IPS-15b (cell line): ENCODE measurements around the gene HSPA1A.
"Not testable (repeated sequence)": the region's sequence is repeated elsewhere in the genome, so short reads cannot be mapped to it uniquely, and the experiment has no call there.

Experiments used
- H3K27me3 ChIP-seq: one replicate; pipeline ENCODE4 v1.6.1; 2013; ENCODE audit warnings: low read length; ENCODE audit not compliant: control insufficient read depth, insufficient read depth
- H3K36me3 ChIP-seq: one replicate; pipeline ENCODE4 v1.6.1; 2013; ENCODE audit warnings: low read length; ENCODE audit not compliant: control insufficient read depth, insufficient read depth
- H3K4me1 ChIP-seq: one replicate; pipeline ENCODE4 v1.6.1; 2013; ENCODE audit warnings: mild to moderate bottlenecking, low read length; ENCODE audit not compliant: control insufficient read depth, insufficient read depth
- H3K4me3 ChIP-seq: one replicate; pipeline ENCODE4 v1.5.1; 2013; ENCODE audit warnings: low read depth, low read length
- H3K9ac ChIP-seq: one replicate; pipeline ENCODE4 v1.6.1; 2013; ENCODE audit warnings: low read depth, mild to moderate bottlenecking, low read length
- H3K9me3 ChIP-seq: one replicate; pipeline ENCODE4 v1.6.1; 2013; ENCODE audit warnings: mild to moderate bottlenecking, low read length; ENCODE audit not compliant: control insufficient read depth, insufficient read depth

Gene HSPA1A

DNA sequence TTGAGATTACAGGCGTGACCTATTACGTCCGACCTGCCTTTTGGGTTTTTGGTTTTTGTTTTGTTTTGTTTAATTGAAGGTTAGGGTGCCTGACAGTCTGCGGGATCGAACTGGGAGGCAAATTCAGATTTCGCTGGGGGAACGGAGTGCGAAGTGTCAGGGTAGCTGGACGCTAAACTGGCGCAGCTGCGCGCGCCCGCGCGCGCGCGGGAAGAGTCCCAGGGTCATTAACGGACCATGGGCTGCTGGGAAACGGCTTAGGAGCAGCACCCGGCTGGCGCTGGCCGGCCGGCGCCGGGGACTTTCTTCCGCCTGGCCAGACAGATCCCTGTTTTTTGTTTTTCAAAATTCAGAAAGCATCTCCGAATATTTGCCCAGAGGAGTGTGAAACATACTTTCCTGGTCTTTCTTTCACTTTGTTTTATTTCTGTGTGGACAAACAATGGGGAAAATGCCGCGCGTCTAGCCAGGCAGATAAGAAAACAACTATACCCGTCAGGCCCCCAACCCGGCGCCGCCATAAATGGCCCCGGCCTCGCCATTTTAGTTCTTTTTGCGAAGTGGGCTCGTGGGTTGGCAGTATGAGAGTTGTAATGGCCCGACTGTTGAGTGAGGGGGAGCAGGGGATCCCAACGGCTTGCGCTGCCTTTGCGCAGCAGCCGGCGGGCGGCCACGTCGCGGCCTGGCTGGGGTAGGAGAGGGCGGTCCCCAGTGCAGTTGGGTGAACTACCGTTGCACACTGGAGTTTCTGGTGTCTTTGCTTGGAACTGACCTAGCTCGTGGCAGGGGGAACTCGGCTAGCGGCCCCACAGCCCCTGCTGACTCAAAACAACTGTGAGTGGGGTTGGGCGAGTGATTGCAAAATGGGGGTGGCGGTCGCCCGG lies 19.3 kb downstream of the HSPA1A start:
- peak overlapping the region; percentile 99 for H3K4me3 ChIP-seq
- peaks cover 39% of the 10 kb centered on the region for H3K36me3 ChIP-seq
- H3K4me1 ChIP-seq: no peaks in the 10 kb centered on the region
- no peaks in the 10 kb centered on the region for H3K27me3 ChIP-seq
- H3K9me3 ChIP-seq: no peaks in the 10 kb centered on the region
- H3K9ac ChIP-seq: peak overlapping the region; percentile 99

DNA sequence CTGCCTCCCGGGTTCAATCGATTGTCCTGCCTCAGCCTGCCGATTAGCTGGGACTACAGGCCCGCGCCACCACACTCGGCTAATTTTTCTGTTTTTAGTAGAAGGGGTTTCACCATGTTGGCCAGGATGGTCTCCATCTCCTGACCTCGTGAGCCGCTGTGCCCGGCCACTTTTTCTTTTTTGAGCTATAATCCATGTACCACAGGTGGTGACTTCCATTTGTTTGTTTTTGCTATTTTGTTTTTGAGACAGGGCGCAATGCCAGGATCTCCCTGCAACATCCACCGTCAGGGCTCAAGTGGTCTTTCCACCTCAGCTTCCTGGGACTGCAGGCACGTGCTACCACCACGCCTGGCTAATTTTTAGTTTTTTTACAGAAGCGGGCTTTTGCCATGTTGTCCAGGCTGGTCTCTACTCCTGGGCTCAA lies 20.7 kb downstream of the HSPA1A start:
- H3K9me3 ChIP-seq: no peaks in the 10 kb centered on the region
- peaks cover 50% of the 10 kb centered on the region for H3K36me3 ChIP-seq
- H3K27me3 ChIP-seq: no peaks in the 10 kb centered on the region
- H3K4me1 ChIP-seq: no peaks in the 10 kb centered on the region
- peak overlapping the region; percentile 99 for H3K9ac ChIP-seq
- H3K4me3 ChIP-seq: peak overlapping the region; percentile 99

DNA sequence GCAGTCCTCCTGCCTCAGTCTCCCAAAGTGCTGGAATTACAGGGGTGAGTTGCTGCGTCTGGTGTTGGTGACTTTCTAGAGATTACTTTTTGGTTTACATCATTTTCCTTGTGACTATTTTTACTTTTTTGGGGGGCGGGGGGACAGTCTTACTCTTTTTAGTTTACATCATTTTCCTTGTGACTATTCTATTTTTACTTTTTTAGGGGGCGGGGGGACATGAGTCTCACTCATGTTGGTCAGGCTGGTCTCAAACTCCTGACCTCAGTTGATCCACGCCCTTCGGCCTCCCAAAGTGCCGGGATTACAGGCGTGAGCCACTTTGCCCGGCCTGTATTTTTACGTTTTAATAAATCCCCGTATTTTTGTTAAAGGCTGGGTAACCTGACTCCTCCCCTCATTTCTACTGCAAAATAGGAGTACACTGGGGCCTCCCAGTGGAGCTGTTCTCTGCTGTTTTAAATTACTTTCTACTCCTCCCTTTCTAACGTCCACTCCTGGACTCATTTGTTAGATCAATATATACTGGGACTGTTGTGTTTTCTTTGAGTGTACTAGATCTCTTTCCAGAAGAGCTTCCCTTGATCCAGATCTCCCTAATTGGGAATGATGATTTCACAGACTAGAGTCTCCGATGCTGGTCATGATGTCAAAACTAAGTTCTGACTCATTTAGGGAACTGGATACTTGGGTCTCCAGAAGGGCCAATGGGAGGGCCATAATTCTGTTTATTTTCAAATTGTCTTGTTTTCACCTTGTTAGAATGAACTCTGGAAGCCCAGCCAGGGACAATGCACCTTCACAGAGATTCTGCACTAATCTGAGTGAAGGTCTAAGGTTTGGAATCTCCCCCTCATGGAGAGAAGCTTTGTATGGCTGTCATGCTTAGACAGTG lies 21.4 kb downstream of the HSPA1A start:
- Histone ChIP-seq H3K4me3 (peak overlapping the region; percentile 99), H3K9ac (peak overlapping the region; percentile 99), H3K9me3 (no peaks in the 10 kb centered on the region), H3K4me1 (no peaks in the 10 kb centered on the region), H3K36me3 (peaks cover 50% of the 10 kb centered on the region), H3K27me3 (no peaks in the 10 kb centered on the region)

DNA sequence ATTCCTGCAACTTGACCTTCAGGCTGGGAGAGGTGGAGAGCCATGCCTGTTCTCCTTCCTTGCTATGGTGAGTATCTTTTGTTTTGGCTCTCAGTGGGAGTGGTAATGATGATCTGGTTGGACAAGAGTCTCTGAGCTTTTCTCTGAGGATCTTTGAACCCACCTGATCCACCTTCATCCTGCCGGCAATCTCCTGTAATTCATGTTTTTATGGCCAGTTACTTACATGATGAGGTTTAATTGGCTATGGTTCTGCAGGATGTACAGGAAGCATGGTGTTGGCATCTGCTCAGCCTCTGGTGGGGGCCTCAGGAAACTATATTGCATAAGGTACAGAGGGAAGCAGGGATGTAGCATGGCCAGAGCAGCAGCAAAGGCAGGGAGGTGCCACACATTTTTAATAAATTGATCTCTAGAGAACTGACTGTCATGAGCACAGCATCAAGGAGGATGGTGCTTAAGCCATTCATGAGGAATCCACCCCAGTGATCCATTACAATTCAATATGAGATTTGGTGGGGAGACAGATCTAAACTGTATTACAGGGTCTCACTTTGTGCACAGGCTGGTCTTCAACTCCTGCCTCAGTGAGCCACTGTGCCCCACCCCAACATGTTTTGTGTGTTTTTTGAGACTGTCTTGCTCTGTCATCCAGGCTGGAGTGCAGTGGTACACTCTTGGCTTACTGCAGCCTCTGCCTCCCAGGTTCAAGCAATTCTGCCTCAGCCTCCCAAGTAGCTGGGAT lies 22.2 kb downstream of the HSPA1A start:
- peak overlapping the region; percentile 73 for H3K9ac ChIP-seq
- H3K36me3 ChIP-seq: peaks cover 50% of the 10 kb centered on the region

DNA sequence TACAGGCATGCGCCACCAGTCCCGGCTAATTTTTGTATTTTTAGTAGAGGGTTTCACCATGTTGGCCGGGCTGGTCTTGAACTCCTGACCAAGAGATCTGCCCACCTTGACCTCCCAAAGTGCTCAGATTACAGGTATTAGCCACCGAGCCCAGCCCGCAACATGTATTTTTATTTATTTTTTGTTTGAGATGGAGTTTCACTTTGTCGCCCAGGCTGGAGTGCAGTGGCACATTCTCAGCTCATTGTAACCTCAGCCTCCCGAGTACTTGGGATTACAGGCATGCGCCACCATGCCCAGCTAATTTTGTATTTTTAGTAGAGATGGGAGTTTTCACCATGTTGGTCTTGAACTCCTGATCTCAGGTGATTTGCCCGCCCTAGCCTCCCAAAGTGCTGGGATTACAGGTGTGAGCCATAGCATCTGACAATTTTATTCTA lies 22.8 kb downstream of the HSPA1A start:
- Histone ChIP-seq H3K36me3 (peaks cover 50% of the 10 kb centered on the region), H3K4me3 (peak overlapping the region; percentile 99), H3K9ac (peak overlapping the region; percentile 73)
- not testable (repeated sequence) for H3K27me3 ChIP-seq, H3K4me1 ChIP-seq, H3K9me3 ChIP-seq

More for the DNA sequence above, 22.2 kb downstream of the HSPA1A start:
- no peaks in the 10 kb centered on the region for H3K9me3 ChIP-seq
- H3K4me1 ChIP-seq: no peaks in the 10 kb centered on the region
- no peaks in the 10 kb centered on the region for H3K27me3 ChIP-seq
- peak overlapping the region; percentile 99 for H3K4me3 ChIP-seq

DNA sequence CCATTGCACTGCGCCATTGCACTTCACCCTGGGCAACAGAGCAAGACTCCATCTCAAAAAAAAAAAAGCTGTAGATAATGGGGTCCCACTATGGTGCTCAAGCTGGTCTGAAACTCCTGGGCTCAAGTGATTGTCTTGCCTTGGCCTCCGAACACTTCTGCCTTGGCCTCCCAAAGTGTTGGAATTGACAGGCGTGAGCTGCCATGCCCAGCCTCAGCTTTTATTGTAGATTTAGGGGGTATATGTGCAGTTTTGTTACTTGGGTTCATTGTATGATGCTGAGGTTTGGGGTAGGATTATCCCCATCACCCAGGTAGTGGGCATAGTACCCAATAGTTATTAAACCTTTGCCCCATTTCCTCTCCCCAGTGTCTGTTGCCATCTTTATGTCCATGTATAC lies 23.6 kb downstream of the HSPA1A start:
- H3K9ac ChIP-seq: no peak overlapping the region
- peaks cover 50% of the 10 kb centered on the region for H3K36me3 ChIP-seq
- H3K27me3 ChIP-seq: no peaks in the 10 kb centered on the region
- no peak overlapping the region for H3K4me3 ChIP-seq
- no peaks in the 10 kb centered on the region for H3K4me1 ChIP-seq
- H3K9me3 ChIP-seq: no peaks in the 10 kb centered on the region

DNA sequence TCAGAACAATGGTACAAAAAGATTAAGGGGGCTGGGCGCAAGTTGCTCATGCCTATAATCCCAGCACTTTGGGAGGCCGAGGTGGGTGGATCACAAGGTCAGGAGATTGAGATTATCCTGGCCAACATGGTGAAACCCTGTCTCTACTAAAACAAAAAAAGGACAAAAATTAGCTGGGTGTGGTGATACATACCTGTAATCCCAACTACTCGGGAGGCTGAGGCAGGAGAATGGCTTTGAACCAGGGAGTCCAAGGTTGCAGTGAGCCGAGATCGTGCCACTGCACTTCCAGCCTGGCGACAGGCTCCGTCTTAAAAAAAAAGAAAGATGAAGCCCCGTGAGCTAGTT lies 24.4 kb downstream of the HSPA1A start:
- not testable (repeated sequence) for H3K9me3 ChIP-seq, H3K4me1 ChIP-seq, H3K4me3 ChIP-seq, H3K9ac ChIP-seq, H3K27me3 ChIP-seq
- peaks cover 50% of the 10 kb centered on the region for H3K36me3 ChIP-seq

DNA sequence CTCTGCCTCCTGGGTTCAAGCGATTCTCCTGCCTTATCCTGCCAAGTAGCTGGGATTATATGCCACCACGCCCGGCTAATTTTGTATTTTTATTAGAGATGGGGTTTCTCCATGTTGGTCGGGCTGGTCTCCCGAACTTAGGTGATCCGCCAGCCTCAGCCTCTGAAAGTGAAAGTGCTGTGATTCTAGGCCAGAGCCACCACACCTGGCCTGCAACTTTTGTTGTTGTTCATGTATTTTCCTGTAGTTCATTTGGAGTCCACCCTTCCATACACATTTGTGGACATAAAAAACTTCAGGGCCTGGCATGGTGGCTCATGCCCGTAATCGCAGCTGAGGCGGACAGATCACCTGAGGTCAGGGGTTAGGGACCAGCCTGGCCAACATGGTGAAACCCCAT lies 26.7 kb downstream of the HSPA1A start:
- Histone ChIP-seq H3K27me3 (no peaks in the 10 kb centered on the region), H3K36me3 (peaks cover 35% of the 10 kb centered on the region), H3K9ac (no peak overlapping the region), H3K4me3 (no peak overlapping the region), H3K9me3 (no peaks in the 10 kb centered on the region), H3K4me1 (no peaks in the 10 kb centered on the region)

DNA sequence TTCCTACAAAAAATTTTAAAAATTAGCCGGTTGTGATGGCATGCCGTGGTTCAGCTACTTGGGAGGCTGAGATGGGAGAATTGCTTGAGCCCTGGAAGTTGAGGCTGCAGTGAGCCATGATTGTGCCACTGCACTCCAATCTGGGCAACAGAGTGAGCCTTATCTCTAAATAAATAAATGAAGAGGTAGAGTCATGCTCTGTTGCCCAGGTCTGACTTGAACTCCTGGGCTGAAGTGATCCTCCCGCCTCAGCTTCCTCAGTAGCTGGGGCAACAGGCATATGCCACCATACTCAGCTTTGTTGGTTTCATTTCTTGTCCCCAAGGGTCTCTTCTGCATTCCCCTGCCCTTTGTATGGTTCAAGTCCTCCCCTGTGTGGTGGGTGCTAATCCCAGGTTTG lies 29.2 kb downstream of the HSPA1A start:
- Histone ChIP-seq H3K9me3 (no peaks in the 10 kb centered on the region), H3K9ac (no peak overlapping the region), H3K4me1 (no peaks in the 10 kb centered on the region), H3K27me3 (no peaks in the 10 kb centered on the region), H3K36me3 (peaks cover 12% of the 10 kb centered on the region), H3K4me3 (no peak overlapping the region)

DNA sequence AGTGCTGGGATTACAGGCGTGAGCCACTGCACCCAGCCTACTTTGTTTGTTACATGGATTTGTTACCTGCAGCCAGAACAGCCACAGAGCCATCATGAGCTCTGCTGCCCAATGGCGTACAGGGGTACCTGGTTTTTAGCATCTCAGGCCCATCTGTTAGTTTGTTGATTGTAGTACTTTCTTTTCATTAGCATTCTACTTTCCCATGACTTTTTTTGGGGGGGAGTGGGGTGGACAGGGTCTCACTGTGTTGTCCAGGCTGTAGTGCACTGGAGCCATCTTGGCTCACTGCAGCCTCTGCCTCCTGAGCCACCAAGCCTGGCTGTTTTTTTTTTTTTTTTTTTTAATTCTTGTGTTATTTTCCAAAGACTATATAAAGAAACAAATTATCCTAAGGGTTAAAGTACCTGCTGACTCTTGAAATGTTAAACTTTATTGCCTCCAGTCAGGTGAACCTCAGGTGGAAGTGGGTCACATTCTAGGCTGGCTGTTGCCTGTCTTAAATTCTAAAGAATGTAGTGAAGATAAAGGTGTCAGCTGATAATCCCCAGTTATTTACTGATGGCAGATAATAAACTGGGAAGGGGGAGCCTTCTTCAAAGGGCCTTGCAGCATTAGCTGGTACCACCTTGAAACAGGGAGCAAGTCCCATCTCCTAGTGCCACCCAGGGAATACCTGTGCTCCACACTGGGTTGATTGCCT lies 32.1 kb downstream of the HSPA1A start:
- Histone ChIP-seq H3K9ac (no peak overlapping the region), H3K4me3 (no peak overlapping the region), H3K9me3 (no peaks in the 10 kb centered on the region), H3K36me3 (no peaks in the 10 kb centered on the region), H3K27me3 (no peaks in the 10 kb centered on the region), H3K4me1 (peaks cover 4% of the 10 kb centered on the region)
